K562 (cell line): ENCODE data around the gene SLC16A13. TPM values are rescaled to one million over a fixed set of nuclear protein-coding genes. Genes with fewer than 3 reads are reported as not detected.

ENCODE experiments used
- E2F4 ChIP-seq: sonication (generic); formaldehyde crosslinking; IDR thresholded peaks from 2 replicates; pipeline ENCODE4 v1.8.0; 2022; ENCODE audit warnings: mild to moderate bottlenecking, low read depth, missing genetic modification reagents
- ELF1 ChIP-seq: fragments of 200-800 bp; sonication (Bioruptor generic); IDR thresholded peaks from 2 replicates; pipeline ENCODE4 v1.6.1; 2016; ENCODE audit warnings: missing genetic modification characterization, missing compliant biosample characterization
- ELF4 ChIP-seq: fragments of 450-650 bp; formaldehyde crosslinking; IDR thresholded peaks from 2 replicates; pipeline ENCODE4 v1.4.0; 2022; ENCODE audit warnings: missing genetic modification characterization
- EP300 ChIP-seq: IDR thresholded peaks from 2 replicates; pipeline ENCODE4 v1.6.1; 2012; ENCODE audit warnings: low read length, improper control_type of control experiment
- HOXB6 ChIP-seq: fragments of 250-450 bp; sonication (Bioruptor Pico); IDR thresholded peaks from 2 replicates; pipeline ENCODE4 v1.5.1; 2022; ENCODE audit warnings: mild to moderate bottlenecking, borderline replicate concordance
- KLF6 ChIP-seq: fragments of 250-450 bp; sonication (Bioruptor Pico); IDR thresholded peaks from 2 replicates; pipeline ENCODE4 v1.4.0; 2020; ENCODE audit warnings: mild to moderate bottlenecking, moderate library complexity, borderline replicate concordance
- MCM2 ChIP-seq: fragments of 450-650 bp; IDR thresholded peaks from 2 replicates; pipeline ENCODE4 v1.6.1; 2017; ENCODE audit warnings: low read depth, mild to moderate bottlenecking
- NCOA2 ChIP-seq, 2 experiments: fragments of 450-650 bp; IDR thresholded peaks; 2 replicates each; pipeline ENCODE4 v1.6.1; 2018; ENCODE audit warnings: mild to moderate bottlenecking in 2 of 2, moderate library complexity in 1 of 2; ENCODE audit not compliant: partially characterized antibody in 2 of 2
- NFXL1 ChIP-seq: fragments of 450-650 bp; formaldehyde crosslinking; IDR thresholded peaks from 2 replicates; pipeline ENCODE4 v1.4.0; 2021; ENCODE audit warnings: mild to moderate bottlenecking
- STAT5A ChIP-seq: IDR thresholded peaks from 2 replicates; pipeline ENCODE4 v1.6.1; 2012; ENCODE audit warnings: low read length, inconsistent platforms, borderline replicate concordance
- TCF7L2 ChIP-seq: fragments of 150-350 bp; IDR thresholded peaks from 2 replicates; pipeline ENCODE4 v1.6.1; 2016; ENCODE audit warnings: low read depth, mild to moderate bottlenecking, low read length, moderate library complexity
- ZBTB12 ChIP-seq: fragments of 250-450 bp; sonication (Bioruptor Pico); IDR thresholded peaks from 2 replicates; pipeline ENCODE4 v1.4.0; 2020
- ZBTB8A ChIP-seq: fragments of 450-650 bp; IDR thresholded peaks from 2 replicates; pipeline ENCODE4 v1.6.1; 2018; ENCODE audit warnings: mild to moderate bottlenecking, moderate library complexity; ENCODE audit not compliant: partially characterized antibody
- ZKSCAN3 ChIP-seq: fragments of 250-450 bp; sonication (Bioruptor Pico); IDR thresholded peaks from 2 replicates; pipeline ENCODE4 v1.4.0; 2020
- ZNF707 ChIP-seq: fragments of 250-450 bp; sonication (Bioruptor Pico); conservative IDR thresholded peaks from 2 replicates; pipeline ENCODE4 v1.8.0; 2022; ENCODE audit warnings: inconsistent platforms, mild to moderate bottlenecking, moderate library complexity
- polyA plus RNA-seq, 8 experiments: library from polyadenylated mRNA; depleted of rRNA in 4 of 8; stranded (reverse) in 5 of 8; unstranded in 3 of 8; fragments of >200 nt; fragmentation: Nextera tagmentation in 2 of 8; fragmentation: Illumina TruSeq in 1 of 8; extraction: Ambion mirVana in 2 of 8; extraction: Trizol in 1 of 8; gene quantifications; 2 replicates each; pipeline versions ENCODE4 v1.2.1 to v1.2.3, GENCODE V29; 2011 to 2014; ENCODE audit warnings: inconsistent platforms in 1 of 8, missing spikeins in 1 of 8
- total RNA-seq, 7 experiments: library from RNA; depleted of rRNA in 6 of 7; stranded (reverse); fragments of >200 nt in 6 of 7; fragmentation: Illumina TruSeq in 2 of 7; extraction: Trizol in 2 of 7; gene quantifications; 2 replicates each; pipeline versions ENCODE4 v1.2.1 to v1.2.3, GENCODE V29; 2011 to 2021; ENCODE audit warnings: low replicate concordance in 1 of 7
- TF ChIP-seq, protein P1 (sequence below): fragments of 250-450 bp; sonication (Bioruptor Pico); IDR thresholded peaks from 2 replicates; pipeline ENCODE4 v1.5.0; 2021; ENCODE audit warnings: mild to moderate bottlenecking, moderate library complexity
- TF ChIP-seq, protein P2 (sequence below): sonication (generic); formaldehyde crosslinking; IDR thresholded peaks from 2 replicates; pipeline ENCODE4 v1.8.0; 2023; ENCODE audit warnings: missing genetic modification reagents, mild to moderate bottlenecking, borderline replicate concordance

Gene SLC16A13
- total and polyA plus RNA-seq, 9 of the 15 experiments (the other 6 are each of a cell fraction or from before 2014, with no cell fraction given), result 0.04 to 5.6 (median 0.87) TPM

- TF ChIP-seq E2F4 (CRISPR knock-in tag) (no peak), KLF6 (CRISPR knock-in tag) (no peak), ZKSCAN3 (CRISPR knock-in tag) (no peak), NFXL1 (no peak), ZBTB8A (no peak), NCOA2 (IDR thresholded peaks at IDR 0.05; ENCODE audit: partially characterized antibody in 2 of 2) (no peak), EP300 (no peak), MCM2 (no peak), TCF7L2 (no peak), ZBTB12 (CRISPR knock-in tag) (no peak), STAT5A (no peak), ELF1 (tag) (no peak), ZNF707 (no peak), HOXB6 (no peak), ELF4 (CRISPR knock-in tag) (no peak)
- TF ChIP-seq, protein P1, sequence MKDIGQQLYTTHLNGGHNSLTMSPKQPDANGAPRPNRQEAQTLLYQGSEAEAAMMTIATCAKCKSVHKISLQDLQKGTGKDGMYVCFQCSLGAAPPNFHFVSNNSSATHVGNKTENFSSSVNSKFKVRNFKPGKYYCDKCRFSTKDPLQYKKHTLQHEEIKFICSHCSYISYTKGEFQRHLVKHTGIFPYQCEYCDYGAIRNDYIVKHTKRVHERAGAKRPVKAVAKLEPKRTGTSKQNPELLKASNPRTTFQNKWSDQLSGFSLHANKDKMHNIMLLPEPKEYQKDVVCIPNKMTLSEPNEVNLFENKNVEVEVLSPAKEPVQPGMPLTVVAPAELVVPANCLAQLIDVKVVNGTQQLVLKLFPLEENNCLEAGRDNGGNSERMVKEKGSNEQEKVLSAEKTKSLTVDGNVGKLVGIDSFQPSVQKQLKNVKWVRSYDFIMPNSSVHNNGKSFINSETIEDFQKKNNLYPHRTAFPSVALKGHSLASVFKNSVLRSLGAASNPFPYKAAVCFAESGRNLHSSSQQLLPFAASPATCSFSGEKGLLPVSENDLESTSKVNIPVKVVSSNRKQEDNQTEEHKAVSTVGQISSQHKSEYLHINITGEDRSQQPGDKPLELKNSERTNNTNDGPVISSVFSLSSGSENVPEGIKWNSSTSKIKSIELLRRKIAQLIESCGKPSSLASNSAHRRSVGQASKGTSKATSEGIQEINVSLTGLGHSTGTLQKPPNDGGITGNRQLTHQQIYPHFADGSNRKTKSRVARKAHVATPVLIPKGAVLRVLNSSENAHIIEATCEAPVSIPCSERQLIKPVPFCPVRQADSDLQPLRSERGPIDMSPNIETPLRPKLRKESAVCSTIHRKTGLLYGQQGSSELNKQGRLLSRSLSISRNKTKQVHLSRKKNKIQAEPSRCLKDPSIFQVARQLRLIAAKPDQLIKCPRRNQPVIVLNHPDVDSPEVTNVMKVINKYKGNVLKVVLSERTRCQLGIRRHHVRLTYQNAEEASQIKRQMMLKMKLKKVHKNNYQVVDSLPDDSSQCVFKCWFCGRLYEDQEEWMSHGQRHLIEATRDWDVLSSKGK (CRISPR knock-in tag), result no peak
- TF ChIP-seq, protein P2, sequence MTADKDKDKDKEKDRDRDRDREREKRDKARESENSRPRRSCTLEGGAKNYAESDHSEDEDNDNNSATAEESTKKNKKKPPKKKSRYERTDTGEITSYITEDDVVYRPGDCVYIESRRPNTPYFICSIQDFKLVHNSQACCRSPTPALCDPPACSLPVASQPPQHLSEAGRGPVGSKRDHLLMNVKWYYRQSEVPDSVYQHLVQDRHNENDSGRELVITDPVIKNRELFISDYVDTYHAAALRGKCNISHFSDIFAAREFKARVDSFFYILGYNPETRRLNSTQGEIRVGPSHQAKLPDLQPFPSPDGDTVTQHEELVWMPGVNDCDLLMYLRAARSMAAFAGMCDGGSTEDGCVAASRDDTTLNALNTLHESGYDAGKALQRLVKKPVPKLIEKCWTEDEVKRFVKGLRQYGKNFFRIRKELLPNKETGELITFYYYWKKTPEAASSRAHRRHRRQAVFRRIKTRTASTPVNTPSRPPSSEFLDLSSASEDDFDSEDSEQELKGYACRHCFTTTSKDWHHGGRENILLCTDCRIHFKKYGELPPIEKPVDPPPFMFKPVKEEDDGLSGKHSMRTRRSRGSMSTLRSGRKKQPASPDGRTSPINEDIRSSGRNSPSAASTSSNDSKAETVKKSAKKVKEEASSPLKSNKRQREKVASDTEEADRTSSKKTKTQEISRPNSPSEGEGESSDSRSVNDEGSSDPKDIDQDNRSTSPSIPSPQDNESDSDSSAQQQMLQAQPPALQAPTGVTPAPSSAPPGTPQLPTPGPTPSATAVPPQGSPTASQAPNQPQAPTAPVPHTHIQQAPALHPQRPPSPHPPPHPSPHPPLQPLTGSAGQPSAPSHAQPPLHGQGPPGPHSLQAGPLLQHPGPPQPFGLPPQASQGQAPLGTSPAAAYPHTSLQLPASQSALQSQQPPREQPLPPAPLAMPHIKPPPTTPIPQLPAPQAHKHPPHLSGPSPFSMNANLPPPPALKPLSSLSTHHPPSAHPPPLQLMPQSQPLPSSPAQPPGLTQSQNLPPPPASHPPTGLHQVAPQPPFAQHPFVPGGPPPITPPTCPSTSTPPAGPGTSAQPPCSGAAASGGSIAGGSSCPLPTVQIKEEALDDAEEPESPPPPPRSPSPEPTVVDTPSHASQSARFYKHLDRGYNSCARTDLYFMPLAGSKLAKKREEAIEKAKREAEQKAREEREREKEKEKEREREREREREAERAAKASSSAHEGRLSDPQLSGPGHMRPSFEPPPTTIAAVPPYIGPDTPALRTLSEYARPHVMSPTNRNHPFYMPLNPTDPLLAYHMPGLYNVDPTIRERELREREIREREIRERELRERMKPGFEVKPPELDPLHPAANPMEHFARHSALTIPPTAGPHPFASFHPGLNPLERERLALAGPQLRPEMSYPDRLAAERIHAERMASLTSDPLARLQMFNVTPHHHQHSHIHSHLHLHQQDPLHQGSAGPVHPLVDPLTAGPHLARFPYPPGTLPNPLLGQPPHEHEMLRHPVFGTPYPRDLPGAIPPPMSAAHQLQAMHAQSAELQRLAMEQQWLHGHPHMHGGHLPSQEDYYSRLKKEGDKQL, result no peak
Measured at GRCh38 chr17:7035591-7036368, at the start of gene SLC16A13 (continued).
